K562 (cell line): ENCODE results near the gene SRPK2. TPM values are rescaled to one million over a fixed set of nuclear protein-coding genes. Genes with fewer than 3 reads are reported as not detected.

Source experiments
- AFF1 ChIP-seq, 2 experiments: fragments of 450-650 bp; IDR thresholded peaks; 2 replicates each; pipeline ENCODE4 v1.6.1; 2018; ENCODE audit warnings: mild to moderate bottlenecking in 2 of 2, low read depth in 1 of 2; ENCODE audit not compliant: partially characterized antibody in 2 of 2
- BCLAF1 ChIP-seq, 2 experiments: fragments of 450-650 bp in 1 of 2; IDR thresholded peaks; 2 replicates each; pipeline ENCODE4 v1.6.1; 2011 to 2017; ENCODE audit warnings: low read depth in 2 of 2, antibody characterized with exemption in 1 of 2, borderline replicate concordance in 1 of 2, low read length in 1 of 2, mild to moderate bottlenecking in 1 of 2, mixed read lengths in 1 of 2; ENCODE audit not compliant: control insufficient read depth in 1 of 2
- CBFB ChIP-seq: sonication (generic); formaldehyde crosslinking; IDR thresholded peaks from 2 replicates; pipeline ENCODE4 v1.4.0; 2020; ENCODE audit warnings: mild to moderate bottlenecking, missing genetic modification reagents
- CGGBP1 ChIP-seq: fragments of 250-450 bp; sonication (Bioruptor Pico); IDR thresholded peaks from 2 replicates; pipeline ENCODE4 v1.9.0; 2021; ENCODE audit warnings: mild to moderate bottlenecking
- DACH1 ChIP-seq: fragments of 450-650 bp; IDR thresholded peaks from 2 replicates; pipeline ENCODE4 v1.6.1; 2018; ENCODE audit not compliant: partially characterized antibody
- KDM1A ChIP-seq, 2 experiments: fragments of 450-650 bp; IDR thresholded peaks; 2 replicates each; pipeline ENCODE4 v1.6.1; 2016; ENCODE audit warnings: mild to moderate bottlenecking in 2 of 2
- PATZ1 ChIP-seq: fragments of 250-450 bp; sonication (Bioruptor Pico); IDR thresholded peaks from 2 replicates; pipeline ENCODE4 v1.5.0; 2020; ENCODE audit warnings: mild to moderate bottlenecking, borderline replicate concordance
- POLR3G ChIP-seq: IDR thresholded peaks from 2 replicates; pipeline ENCODE4 v1.6.1; 2011; ENCODE audit not compliant: insufficient read length, insufficient replicate concordance; ENCODE audit errors: extremely low read depth
- SIN3B ChIP-seq: fragments of 450-650 bp; IDR thresholded peaks from 2 replicates; pipeline ENCODE4 v1.6.1; 2017; ENCODE audit warnings: low read depth, mild to moderate bottlenecking, moderate library complexity
- ZBTB43 ChIP-seq: sonication (generic); formaldehyde crosslinking; IDR thresholded peaks from 2 replicates; pipeline ENCODE4 v1.8.0; 2023; ENCODE audit warnings: mild to moderate bottlenecking, missing genetic modification reagents
- ZFX ChIP-seq: sonication (generic); formaldehyde crosslinking; IDR thresholded peaks from 2 replicates; pipeline ENCODE4 v1.8.0; 2022; ENCODE audit warnings: mild to moderate bottlenecking, missing genetic modification reagents, moderate library complexity
- ZNF384 ChIP-seq: IDR thresholded peaks from 2 replicates; pipeline ENCODE4 v1.6.1; 2012; ENCODE audit warnings: low read depth, low read length, improper control_type of control experiment
- ZNF436 ChIP-seq: fragments of 250-450, 450-650 bp; sonication (Bioruptor Pico); formaldehyde crosslinking; IDR thresholded peaks from 2 replicates; pipeline ENCODE4 v1.7.0; 2020; ENCODE audit warnings: mild to moderate bottlenecking
- ZNF444 ChIP-seq: fragments of 250-450 bp; sonication (Bioruptor Pico); IDR thresholded peaks from 2 replicates; pipeline ENCODE4 v1.4.0; 2020; ENCODE audit warnings: mild to moderate bottlenecking, moderate library complexity
- ZNF584 ChIP-seq: fragments of 200-800 bp; sonication (Bioruptor generic); IDR thresholded peaks from 2 replicates; pipeline ENCODE4 v1.6.1; 2016; ENCODE audit warnings: low read depth, mild to moderate bottlenecking, missing genetic modification characterization, missing compliant biosample characterization
- ZSCAN29 ChIP-seq: fragments of 450-650 bp; IDR thresholded peaks from 2 replicates; pipeline ENCODE4 v1.6.1; 2017
- polyA plus RNA-seq, 8 experiments: library from polyadenylated mRNA; depleted of rRNA in 4 of 8; stranded (reverse) in 5 of 8; unstranded in 3 of 8; fragments of >200 nt; fragmentation: Nextera tagmentation in 2 of 8; fragmentation: Illumina TruSeq in 1 of 8; extraction: Ambion mirVana in 2 of 8; extraction: Trizol in 1 of 8; gene quantifications; 2 replicates each; pipeline versions ENCODE4 v1.2.1 to v1.2.3, GENCODE V29; 2011 to 2014; ENCODE audit warnings: inconsistent platforms in 1 of 8, missing spikeins in 1 of 8
- total RNA-seq, 7 experiments: library from RNA; depleted of rRNA in 6 of 7; stranded (reverse); fragments of >200 nt in 6 of 7; fragmentation: Illumina TruSeq in 2 of 7; extraction: Trizol in 2 of 7; gene quantifications; 2 replicates each; pipeline versions ENCODE4 v1.2.1 to v1.2.3, GENCODE V29; 2011 to 2021; ENCODE audit warnings: low replicate concordance in 1 of 7

The SRPK2 gene
- total and polyA plus RNA-seq, 9 of the 15 experiments (the other 6 are each of a cell fraction or from before 2014, with no cell fraction given) = 21.5 to 44.7 (median 33.3) TPM

- TF ChIP-seq ZBTB43 (CRISPR knock-in tag) (no peak), BCLAF1 (IDR thresholded peaks at IDR 0.05; ENCODE audit: borderline replicate concordance in 1 of 2, control insufficient read depth in 1 of 2, low read depth in 2 of 2, low read length in 1 of 2) (no peak), CGGBP1 (CRISPR knock-in tag) (peak; percentile 36; the same call in 1 of the 2 replicates), ZNF584 (CRISPR knock-in tag) (no peak), AFF1 (IDR thresholded peaks at IDR 0.05; ENCODE audit: low read depth in 1 of 2, partially characterized antibody in 2 of 2) (no peak), ZFX (CRISPR knock-in tag) (peak; percentile 73), ZNF384 (no peak), PATZ1 (CRISPR knock-in tag) (no peak), SIN3B (0 out of 2 replicates have a peak, but pooled peaks have one; percentile 39), ZNF436 (no peak), CBFB (no peak), ZNF444 (CRISPR knock-in tag) (no peak), ZSCAN29 (peak; percentile 53; the same call in 1 of the 2 replicates), KDM1A (IDR thresholded peaks at IDR 0.05) (no peak), POLR3G (no peak), DACH1 (no peak)
Measured at GRCh38 chr7:105388356-105389087, at the start of gene SRPK2 (continued).
